HepG2 (cell line): ENCODE measurements around the gene SAE1. TPM values are rescaled to one million over a fixed set of nuclear protein-coding genes. Genes with fewer than 3 reads are reported as not detected.

Experiments
- CBX1 ChIP-seq: IDR thresholded peaks from one replicate; pipeline ENCODE4 v1.6.1; 2016; ENCODE audit warnings: antibody characterized with exemption, low read depth
- CEBPB ChIP-seq: IDR thresholded peaks from 2 replicates; pipeline ENCODE4 v1.6.1; 2011; ENCODE audit warnings: low read depth, low read length, improper control_type of control experiment, borderline replicate concordance
- DPF2 ChIP-seq: sonication (generic); formaldehyde crosslinking; IDR thresholded peaks from 2 replicates; pipeline ENCODE4 v1.4.0; 2020; ENCODE audit warnings: mild to moderate bottlenecking, low read depth, missing genetic modification reagents, borderline replicate concordance
- FOSL2 ChIP-seq: sonication (generic); formaldehyde crosslinking; IDR thresholded peaks from 2 replicates; pipeline ENCODE4 v1.4.0; 2020; ENCODE audit warnings: missing genetic modification reagents
- HOXD1 ChIP-seq: sonication (generic); formaldehyde crosslinking; IDR thresholded peaks from 2 replicates; pipeline ENCODE4 v1.5.0; 2020; ENCODE audit warnings: missing genetic modification reagents
- NFE2L2 ChIP-seq: fragments of 150-350 bp; IDR thresholded peaks from 2 replicates; pipeline ENCODE4 v1.6.1; 2014; ENCODE audit warnings: low read length
- NONO ChIP-seq, 2 experiments: fragments of 450-650 bp in 1 of 2; sonication (generic) in 1 of 2; formaldehyde crosslinking in 1 of 2; IDR thresholded peaks in 1 of 2; conservative IDR thresholded peaks in 1 of 2; 2 replicates each; pipeline versions ENCODE4 v1.6.1 to v1.8.0; 2017 to 2022; ENCODE audit warnings: mild to moderate bottlenecking in 1 of 2, missing genetic modification reagents in 1 of 2, moderate library complexity in 1 of 2
- PCBP2 ChIP-seq: fragments of 200-400 bp; formaldehyde crosslinking; optimal IDR thresholded peaks from 2 replicates; pipeline ENCODE3; 2018; ENCODE audit warnings: low read length, low read depth; ENCODE audit not compliant: poor library complexity, severe bottlenecking
- SALL1 ChIP-seq: sonication (generic); formaldehyde crosslinking; IDR thresholded peaks from 2 replicates; pipeline ENCODE4 v1.8.0; 2022; ENCODE audit warnings: mild to moderate bottlenecking, missing genetic modification reagents
- SKI ChIP-seq: fragments of 450-650 bp; IDR thresholded peaks from one replicate; pipeline ENCODE4 v1.6.1; 2018; ENCODE audit warnings: mild to moderate bottlenecking; ENCODE audit not compliant: partially characterized antibody
- SP5 ChIP-seq: IDR thresholded peaks from 2 replicates; pipeline ENCODE4 v1.6.1; 2016; ENCODE audit warnings: low read depth, borderline replicate concordance
- TBL1XR1 ChIP-seq: fragments of 150-350 bp; IDR thresholded peaks from 2 replicates; pipeline ENCODE4 v1.6.1; 2014; ENCODE audit warnings: borderline replicate concordance, low read length; ENCODE audit not compliant: partially characterized antibody
- TGIF2 ChIP-seq: IDR thresholded peaks from 2 replicates; pipeline ENCODE4 v1.6.1; 2016; ENCODE audit warnings: control low read depth, missing compliant biosample characterization
- YEATS4 ChIP-seq: sonication (generic); formaldehyde crosslinking; IDR thresholded peaks from 2 replicates; pipeline ENCODE4 v1.4.0; 2020; ENCODE audit warnings: missing genetic modification reagents, borderline replicate concordance
- ZBTB3 ChIP-seq: sonication (generic); formaldehyde crosslinking; IDR thresholded peaks from 2 replicates; pipeline ENCODE4 v1.4.0; 2020; ENCODE audit warnings: low read depth, mild to moderate bottlenecking, moderate library complexity, missing genetic modification reagents, borderline replicate concordance
- ZC3H13 ChIP-seq: sonication (generic); formaldehyde crosslinking; IDR thresholded peaks from 2 replicates; pipeline ENCODE4 v1.8.1; 2023; ENCODE audit warnings: mild to moderate bottlenecking, missing genetic modification reagents, moderate library complexity
- ZFP36 ChIP-seq: fragments of 150-350 bp; IDR thresholded peaks from 2 replicates; pipeline ENCODE4 v1.6.1; 2018; ENCODE audit warnings: borderline replicate concordance, low read length, low read depth; ENCODE audit not compliant: partially characterized antibody
- ZMAT3 ChIP-seq: sonication (generic); formaldehyde crosslinking; conservative IDR thresholded peaks from 2 replicates; pipeline ENCODE4 v1.7.0; 2021; ENCODE audit warnings: missing genetic modification reagents
- ZMYM4 ChIP-seq: sonication (generic); formaldehyde crosslinking; IDR thresholded peaks from 2 replicates; pipeline ENCODE4 v1.8.1; 2023; ENCODE audit warnings: mild to moderate bottlenecking, missing genetic modification reagents
- ZNF12 ChIP-seq: sonication (generic); formaldehyde crosslinking; IDR thresholded peaks from 2 replicates; pipeline ENCODE4 v1.5.0; 2020; ENCODE audit warnings: missing genetic modification reagents
- ZNF121 ChIP-seq: sonication (generic); formaldehyde crosslinking; IDR thresholded peaks from 2 replicates; pipeline ENCODE4 v1.5.0; 2020; ENCODE audit warnings: mild to moderate bottlenecking, missing genetic modification reagents
- ZNF253 ChIP-seq: sonication (generic); formaldehyde crosslinking; IDR thresholded peaks from 2 replicates; pipeline ENCODE4 v1.8.0; 2022; ENCODE audit warnings: mild to moderate bottlenecking, missing genetic modification reagents, borderline replicate concordance
- ZNF550 ChIP-seq: sonication (generic); formaldehyde crosslinking; IDR thresholded peaks from 2 replicates; pipeline ENCODE4 v1.4.0; 2020; ENCODE audit warnings: mild to moderate bottlenecking, missing genetic modification reagents, borderline replicate concordance
- ZNF564 ChIP-seq: sonication (generic); formaldehyde crosslinking; IDR thresholded peaks from 2 replicates; pipeline ENCODE4 v1.8.1; 2023; ENCODE audit warnings: mild to moderate bottlenecking, missing genetic modification reagents
- ZNF782 ChIP-seq: sonication (generic); formaldehyde crosslinking; IDR thresholded peaks from 2 replicates; pipeline ENCODE4 v1.4.0; 2020; ENCODE audit warnings: missing genetic modification reagents, mild to moderate bottlenecking, borderline replicate concordance
- ZNF788 ChIP-seq: sonication (generic); formaldehyde crosslinking; IDR thresholded peaks from 2 replicates; pipeline ENCODE4 v1.5.0; 2020; ENCODE audit warnings: mild to moderate bottlenecking, missing genetic modification reagents, borderline replicate concordance
- polyA plus RNA-seq, 8 experiments: library from polyadenylated mRNA; depleted of rRNA in 3 of 8; stranded (reverse) in 7 of 8; unstranded in 1 of 8; fragments of >200 nt; fragmentation: Illumina TruSeq in 4 of 8; extraction: Trizol in 4 of 8; gene quantifications; 2 replicates each; pipeline versions ENCODE4 v1.2.1 to v1.2.3, GENCODE V29; 2011 to 2016; ENCODE audit warnings: low read depth in 4 of 8, missing spikeins in 1 of 8, mixed read lengths in 1 of 8; ENCODE audit not compliant: insufficient read depth in 1 of 8
- total RNA-seq, 5 experiments: library from RNA; depleted of rRNA; stranded (reverse); fragments of >200 nt; fragmentation: Illumina TruSeq; extraction: Trizol; gene quantifications; 2 replicates each; pipeline ENCODE4 v1.2.3, GENCODE V29; 2016; ENCODE audit warnings: low read depth in 1 of 5
- TF ChIP-seq, protein P1 (sequence below): sonication (generic); formaldehyde crosslinking; IDR thresholded peaks from 2 replicates; pipeline ENCODE4 v1.4.0; 2020; ENCODE audit warnings: missing genetic modification reagents

The SAE1 gene
- total and polyA plus RNA-seq, 2 of the 13 experiments (the other 11 are each of a cell fraction or from before 2014, with no cell fraction given), result 87.6 to 197 TPM

GRCh38 chr19:47130589-47131227 lies at the start of gene SAE1 (continued):
- TF ChIP-seq, protein P1, sequence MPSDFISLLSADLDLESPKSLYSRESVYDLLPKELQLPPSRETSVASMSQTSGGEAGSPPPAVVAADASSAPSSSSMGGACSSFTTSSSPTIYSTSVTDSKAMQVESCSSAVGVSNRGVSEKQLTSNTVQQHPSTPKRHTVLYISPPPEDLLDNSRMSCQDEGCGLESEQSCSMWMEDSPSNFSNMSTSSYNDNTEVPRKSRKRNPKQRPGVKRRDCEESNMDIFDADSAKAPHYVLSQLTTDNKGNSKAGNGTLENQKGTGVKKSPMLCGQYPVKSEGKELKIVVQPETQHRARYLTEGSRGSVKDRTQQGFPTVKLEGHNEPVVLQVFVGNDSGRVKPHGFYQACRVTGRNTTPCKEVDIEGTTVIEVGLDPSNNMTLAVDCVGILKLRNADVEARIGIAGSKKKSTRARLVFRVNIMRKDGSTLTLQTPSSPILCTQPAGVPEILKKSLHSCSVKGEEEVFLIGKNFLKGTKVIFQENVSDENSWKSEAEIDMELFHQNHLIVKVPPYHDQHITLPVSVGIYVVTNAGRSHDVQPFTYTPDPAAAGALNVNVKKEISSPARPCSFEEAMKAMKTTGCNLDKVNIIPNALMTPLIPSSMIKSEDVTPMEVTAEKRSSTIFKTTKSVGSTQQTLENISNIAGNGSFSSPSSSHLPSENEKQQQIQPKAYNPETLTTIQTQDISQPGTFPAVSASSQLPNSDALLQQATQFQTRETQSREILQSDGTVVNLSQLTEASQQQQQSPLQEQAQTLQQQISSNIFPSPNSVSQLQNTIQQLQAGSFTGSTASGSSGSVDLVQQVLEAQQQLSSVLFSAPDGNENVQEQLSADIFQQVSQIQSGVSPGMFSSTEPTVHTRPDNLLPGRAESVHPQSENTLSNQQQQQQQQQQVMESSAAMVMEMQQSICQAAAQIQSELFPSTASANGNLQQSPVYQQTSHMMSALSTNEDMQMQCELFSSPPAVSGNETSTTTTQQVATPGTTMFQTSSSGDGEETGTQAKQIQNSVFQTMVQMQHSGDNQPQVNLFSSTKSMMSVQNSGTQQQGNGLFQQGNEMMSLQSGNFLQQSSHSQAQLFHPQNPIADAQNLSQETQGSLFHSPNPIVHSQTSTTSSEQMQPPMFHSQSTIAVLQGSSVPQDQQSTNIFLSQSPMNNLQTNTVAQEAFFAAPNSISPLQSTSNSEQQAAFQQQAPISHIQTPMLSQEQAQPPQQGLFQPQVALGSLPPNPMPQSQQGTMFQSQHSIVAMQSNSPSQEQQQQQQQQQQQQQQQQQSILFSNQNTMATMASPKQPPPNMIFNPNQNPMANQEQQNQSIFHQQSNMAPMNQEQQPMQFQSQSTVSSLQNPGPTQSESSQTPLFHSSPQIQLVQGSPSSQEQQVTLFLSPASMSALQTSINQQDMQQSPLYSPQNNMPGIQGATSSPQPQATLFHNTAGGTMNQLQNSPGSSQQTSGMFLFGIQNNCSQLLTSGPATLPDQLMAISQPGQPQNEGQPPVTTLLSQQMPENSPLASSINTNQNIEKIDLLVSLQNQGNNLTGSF (CRISPR knock-in tag), result no peak
- peak; percentile 84 for TF ChIP-seq SALL1 (CRISPR knock-in tag)
- TF ChIP-seq ZFP36, result no peak
- no peak for TF ChIP-seq SKI
- no peak for TF ChIP-seq ZBTB3
- 0 out of 2 replicates have a peak, but pooled peaks have one; percentile 18 for TF ChIP-seq ZNF253 (CRISPR knock-in tag)
- TF ChIP-seq TBL1XR1, result peak; percentile 66
- peak; percentile 54; the same call in 1 of the 2 replicates for TF ChIP-seq TGIF2 (CRISPR knock-in tag)
- TF ChIP-seq YEATS4, result peak; percentile 79; the same call in 1 of the 2 replicates
- no peak for TF ChIP-seq HOXD1 (CRISPR knock-in tag)
- TF ChIP-seq CBX1, result peak; percentile 46
- no peak for TF ChIP-seq NONO (IDR thresholded peaks at IDR 0.05)
- 0 out of 2 replicates have a peak, but pooled peaks have one; percentile 64 for TF ChIP-seq NONO (CRISPR knock-in tag; conservative IDR thresholded peaks at IDR 0.05)
- peak; percentile 21; the same call in 1 of the 2 replicates for TF ChIP-seq FOSL2 (CRISPR knock-in tag)
- no peak for TF ChIP-seq ZNF550
- no peak for TF ChIP-seq DPF2
- peak; percentile 92 for TF ChIP-seq ZMYM4
- TF ChIP-seq ZNF788 (CRISPR knock-in tag), result peak; percentile 66; the same call in 1 of the 2 replicates
- no peak; the same call in 1 of the 2 replicates for TF ChIP-seq ZNF12
- no peak for TF ChIP-seq NFE2L2
- 0 out of 2 replicates have a peak, but pooled peaks have one; percentile 48 for TF ChIP-seq ZNF782 (CRISPR knock-in tag)
- no peak for TF ChIP-seq PCBP2
- TF ChIP-seq SP5 (CRISPR knock-in tag), result no peak
- no peak; the same call in 1 of the 2 replicates for TF ChIP-seq ZNF121 (CRISPR knock-in tag)
- peak; percentile 79; the same call in 1 of the 2 replicates for TF ChIP-seq ZNF564
- no peak for TF ChIP-seq CEBPB
- TF ChIP-seq ZC3H13 (CRISPR knock-in tag), result no peak
- peak; percentile 61; the same call in 1 of the 2 replicates for TF ChIP-seq ZMAT3 (CRISPR knock-in tag)
